Transverse colon (tissue), 4 donors: ENCODE measurements around the gene CACNA1C. TPM values are rescaled to one million over a fixed set of nuclear protein-coding genes. Genes with fewer than 3 reads are reported as not detected.

Experiments
- DNase-seq: peaks from one replicate; pipeline ENCODE4 v3.0.0-alpha.2; 2019
- H3K27ac ChIP-seq, 4 donors: fragments of 200-600 bp; sonication (generic); 2 replicates each; pipeline ENCODE4 v1.5.1; 2016 to 2018; ENCODE audit warnings: inconsistent platforms in 4 of 4
- H3K27me3 ChIP-seq: fragments of 200-600 bp; sonication (generic); 2 replicates; pipeline ENCODE4 v1.5.1; 2017; ENCODE audit warnings: inconsistent platforms
- H3K36me3 ChIP-seq, 4 donors: fragments of 200-600 bp; sonication (generic); 2 replicates each; pipeline ENCODE4 v1.5.1; 2017 to 2019; ENCODE audit warnings: inconsistent platforms in 4 of 4
- H3K4me1 ChIP-seq, 4 donors: fragments of 200-600 bp; sonication (generic); 2 replicates each; pipeline ENCODE4 v1.5.1; 2017 to 2020; ENCODE audit warnings: inconsistent platforms in 4 of 4
- H3K4me3 ChIP-seq, 4 donors: fragments of 200-600 bp; sonication (generic); 1 replicate in 1 of 4; 2 replicates in 3 of 4; pipeline versions ENCODE4 v1.5.1 to v1.6.1; 2017 to 2019; ENCODE audit warnings: inconsistent platforms in 4 of 4
- H3K9me3 ChIP-seq, 2 donors: fragments of 200-600 bp; sonication (generic); 2 replicates each; pipeline ENCODE4 v1.5.1; 2017 to 2019; ENCODE audit warnings: inconsistent platforms in 2 of 2
- EP300 ChIP-seq: sonication (generic); formaldehyde crosslinking; IDR thresholded peaks from one replicate; pipeline ENCODE4 v1.6.1; 2017; ENCODE audit warnings: antibody characterized with exemption, low read depth
- POLR2A ChIP-seq: fragments of 450-650 bp; IDR thresholded peaks from one replicate; pipeline ENCODE4 v1.6.1; 2016; ENCODE audit warnings: antibody characterized with exemption, mild to moderate bottlenecking, moderate library complexity
- POLR2AphosphoS5 ChIP-seq, 3 donors: sonication (generic); formaldehyde crosslinking; IDR thresholded peaks; one replicate each; pipeline ENCODE4 v1.6.1; 2016; ENCODE audit warnings: antibody characterized with exemption in 3 of 3
- WGBS, 2 donors: methylation state at CpG; one replicate each; pipeline ENCODE4 v1.1.5; 2018; ENCODE audit warnings: low coverage in 1 of 2; 5-methylcytosine and 5-hydroxymethylcytosine counted together
- in situ Hi-C, 4 donors: fragments of 200-750 bp; cut with MboI; loops; one replicate each; pipeline versions ENCODE4 v1.15.0 to v1.15.1; 2017; ENCODE audit warnings: low sequenced_read_pairs in 3 of 4, low pct_ligation_motif_present in 1 of 4, low pct_unique_long_range_greater_than_20kb in 1 of 4
- intact Hi-C: fragments of 100-400 bp; cut with DNase I; formaldehyde crosslinking; loops from one replicate; pipeline ENCODE4 v1.15.1; 2023; ENCODE audit warnings: low total_unique reads
- total RNA-seq, 4 donors: library from RNA; depleted of rRNA; stranded (reverse); fragments of >200 nt; gene quantifications; one replicate each; pipeline ENCODE4 v1.1.0, GENCODE V29; 2016
- TF ChIP-seq, protein P1 (sequence below), 5 experiments: fragments of 200-600 bp in 3 of 5; fragments of 450-650 bp in 2 of 5; sonication (generic) in 3 of 5; IDR thresholded peaks; 1 replicate in 2 of 5; 2 replicates in 3 of 5; pipeline ENCODE4 v1.5.1; 2016 to 2017; ENCODE audit warnings: antibody characterized with exemption in 5 of 5, inconsistent platforms in 3 of 5, mild to moderate bottlenecking in 2 of 5, moderate library complexity in 1 of 5

The CACNA1C gene
- total RNA-seq, 4 donors from 2014 or later = 18.8 to 35.2 (median 24.8) TPM

DNA sequence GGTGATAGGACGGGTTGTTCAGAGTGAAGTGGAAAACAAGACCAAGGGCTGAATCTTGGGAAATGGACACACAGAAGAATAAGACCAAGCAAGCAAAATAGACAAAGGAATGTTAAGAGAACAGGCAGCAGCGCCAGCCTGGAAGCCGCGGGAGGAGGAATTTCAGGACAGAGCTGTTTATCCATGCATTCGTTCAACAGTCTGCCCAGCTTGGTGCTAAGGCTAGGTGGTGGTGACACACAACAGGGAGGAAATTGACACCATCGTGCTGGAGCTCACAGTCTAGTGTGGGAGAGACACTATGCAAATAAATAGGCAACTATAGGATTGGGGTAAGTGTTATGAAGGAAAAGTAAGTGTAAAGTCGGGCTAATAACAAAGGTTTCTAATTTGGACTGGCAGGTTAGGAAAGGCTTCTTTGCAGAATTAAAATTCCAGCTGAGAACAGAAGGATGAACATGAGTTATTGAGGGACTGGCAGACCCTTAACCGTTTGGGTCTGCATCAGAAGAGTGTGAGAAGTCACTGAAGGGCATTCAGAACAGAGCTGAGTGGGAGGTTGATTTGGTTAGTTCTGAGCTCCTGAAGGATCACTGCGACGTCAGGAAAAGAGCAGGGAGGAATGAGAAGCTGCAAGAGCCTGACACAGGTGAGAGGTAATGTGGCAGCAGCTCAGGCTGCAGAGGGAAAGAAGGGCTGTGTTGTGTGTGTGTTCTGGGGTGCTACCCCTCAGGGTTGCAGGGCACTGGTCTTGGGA lies 499.4 kb downstream of the CACNA1C start:
- H3K36me3 ChIP-seq = no peaks in the 10 kb centered on the region
- no peaks in the 10 kb centered on the region for H3K27me3 ChIP-seq
- TF ChIP-seq, protein P1, sequence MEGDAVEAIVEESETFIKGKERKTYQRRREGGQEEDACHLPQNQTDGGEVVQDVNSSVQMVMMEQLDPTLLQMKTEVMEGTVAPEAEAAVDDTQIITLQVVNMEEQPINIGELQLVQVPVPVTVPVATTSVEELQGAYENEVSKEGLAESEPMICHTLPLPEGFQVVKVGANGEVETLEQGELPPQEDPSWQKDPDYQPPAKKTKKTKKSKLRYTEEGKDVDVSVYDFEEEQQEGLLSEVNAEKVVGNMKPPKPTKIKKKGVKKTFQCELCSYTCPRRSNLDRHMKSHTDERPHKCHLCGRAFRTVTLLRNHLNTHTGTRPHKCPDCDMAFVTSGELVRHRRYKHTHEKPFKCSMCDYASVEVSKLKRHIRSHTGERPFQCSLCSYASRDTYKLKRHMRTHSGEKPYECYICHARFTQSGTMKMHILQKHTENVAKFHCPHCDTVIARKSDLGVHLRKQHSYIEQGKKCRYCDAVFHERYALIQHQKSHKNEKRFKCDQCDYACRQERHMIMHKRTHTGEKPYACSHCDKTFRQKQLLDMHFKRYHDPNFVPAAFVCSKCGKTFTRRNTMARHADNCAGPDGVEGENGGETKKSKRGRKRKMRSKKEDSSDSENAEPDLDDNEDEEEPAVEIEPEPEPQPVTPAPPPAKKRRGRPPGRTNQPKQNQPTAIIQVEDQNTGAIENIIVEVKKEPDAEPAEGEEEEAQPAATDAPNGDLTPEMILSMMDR (IDR thresholded peaks at IDR 0.05) = no peak
- TF ChIP-seq EP300 (no peak), POLR2AphosphoS5 (IDR thresholded peaks at IDR 0.05) (no peak), POLR2A (no peak)
- no peaks in the 10 kb centered on the region for H3K9me3 ChIP-seq
- in situ Hi-C loops (loop anchor here in 1 of 4 donors (25.0 kb wide), 1 partner anchor 490 kb away; the partner anchor contains the start of gene CACNA1C), intact Hi-C loops (loop anchor here (10.0 kb wide), 1 partner anchor 417 kb away; no protein-coding TSS in a partner anchor)
- peak overlapping the region in 1 of 4 donors; percentile 17 for H3K27ac ChIP-seq
- 79 to 92% methylated on average over 8 to 10 of the region's 10 CpGs for WGBS, 2 donors
- DNase-seq = no peak
- H3K4me1 ChIP-seq = no peaks in the 10 kb centered on the region
- no peak overlapping the region for H3K4me3 ChIP-seq

DNA sequence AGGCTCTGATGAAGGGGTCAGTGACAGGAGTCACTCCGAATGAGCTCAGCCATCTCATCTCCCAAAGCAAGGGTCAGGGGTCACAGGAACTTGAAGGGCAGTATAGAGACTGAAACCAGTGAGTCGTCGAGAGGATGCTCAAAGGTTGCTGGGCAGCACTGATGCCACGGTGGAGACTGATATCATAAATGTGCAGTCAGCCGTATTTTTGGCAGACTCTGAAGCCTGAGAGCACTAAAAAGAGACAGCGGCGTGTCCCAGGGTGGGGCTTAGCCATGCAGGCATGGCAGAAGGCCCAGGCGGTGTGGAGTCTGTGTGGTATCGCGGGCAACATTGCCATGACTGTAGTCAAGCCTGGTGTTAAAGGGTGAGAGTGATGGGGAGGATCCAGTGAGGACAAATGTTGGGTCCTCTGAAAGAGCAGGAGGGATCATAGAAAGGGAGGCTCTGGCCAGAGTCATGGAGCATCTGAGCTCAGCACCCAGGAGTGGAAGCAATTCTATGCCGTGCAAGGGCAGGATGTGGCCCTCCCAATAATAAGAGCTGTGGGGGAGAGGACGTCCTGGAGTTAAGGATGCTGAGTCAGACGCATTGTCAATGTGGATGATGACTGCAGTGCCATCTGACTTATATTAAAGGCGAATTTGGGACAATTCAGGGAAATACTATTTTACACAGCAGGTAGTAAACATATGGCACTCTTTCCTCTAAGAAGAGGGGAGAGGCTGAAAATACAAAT lies 500.8 kb downstream of the CACNA1C start:
- intact Hi-C loops = loop anchor here (10.0 kb wide), 1 partner anchor 419 kb away; no protein-coding TSS in a partner anchor
- no peak for TF ChIP-seq POLR2AphosphoS5 (IDR thresholded peaks at IDR 0.05)
- no peak for TF ChIP-seq EP300
- TF ChIP-seq POLR2A = no peak
- TF ChIP-seq, protein P1 (IDR thresholded peaks at IDR 0.05) = no peak
- no peak for DNase-seq

DNA sequence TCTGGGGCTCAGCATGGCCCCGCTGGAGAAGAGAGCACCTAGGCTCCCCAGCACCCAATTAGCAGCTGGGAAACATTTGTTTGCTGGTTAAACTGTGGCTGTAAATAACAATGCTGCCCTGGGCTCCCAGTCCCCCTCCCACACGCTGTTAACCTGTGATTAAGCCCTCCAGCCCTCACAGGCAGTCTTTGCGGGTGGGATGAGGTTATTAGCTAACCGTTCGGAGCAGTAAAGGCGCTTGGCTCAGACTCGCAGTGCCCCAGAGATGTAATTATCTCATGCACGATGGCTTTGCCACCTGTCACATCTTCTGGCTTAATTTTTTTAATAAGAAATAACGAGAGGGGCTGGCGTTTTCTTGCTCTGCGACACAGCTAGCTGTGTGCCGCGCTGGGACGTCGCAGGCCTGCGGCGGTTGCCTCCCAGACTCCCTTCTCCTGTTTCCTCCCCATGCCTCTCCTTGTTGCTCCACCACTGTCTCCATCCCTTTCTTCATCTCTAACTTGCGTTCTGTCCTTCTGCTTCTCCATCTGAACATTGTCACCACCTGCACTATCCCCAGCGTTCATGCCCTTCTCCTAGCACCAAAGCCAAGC lies 502.8 kb downstream of the CACNA1C start:
- Histone ChIP-seq H3K9me3 (no peaks in the 10 kb centered on the region), H3K27ac (no peak overlapping the region), H3K4me1 (no peaks in the 10 kb centered on the region), H3K27me3 (no peaks in the 10 kb centered on the region), H3K36me3 (no peaks in the 10 kb centered on the region), H3K4me3 (no peak overlapping the region)
- in situ Hi-C loops = loop anchor here in 1 of 4 donors (25.0 kb wide), 1 partner anchor 493 kb away; the partner anchor contains the start of gene CACNA1C
- DNase-seq = no peak
- 85 to 88% methylated on average over 9 to 19 of the region's 19 CpGs for WGBS, 2 donors
- intact Hi-C loops = loop anchor here (5.0 to 10.0 kb wide), 2 partner anchors 421 to 1943 kb away; no protein-coding TSS in a partner anchor
- TF ChIP-seq POLR2AphosphoS5 (IDR thresholded peaks at IDR 0.05) (no peak), EP300 (no peak), POLR2A (no peak)
- TF ChIP-seq, protein P1 (IDR thresholded peaks at IDR 0.05) = no peak

More for the DNA sequence above, 500.8 kb downstream of the CACNA1C start:
- no peaks in the 10 kb centered on the region for H3K36me3 ChIP-seq
- H3K27me3 ChIP-seq = no peaks in the 10 kb centered on the region
- 70 to 81% methylated on average over 8 to 14 of the region's 14 CpGs for WGBS, 2 donors
- H3K4me3 ChIP-seq = no peak overlapping the region
- no peaks in the 10 kb centered on the region for H3K9me3 ChIP-seq
- H3K4me1 ChIP-seq = no peaks in the 10 kb centered on the region
- in situ Hi-C loops = loop anchor here in 1 of 4 donors (25.0 kb wide), 1 partner anchor 491 kb away; the partner anchor contains the start of gene CACNA1C
- H3K27ac ChIP-seq = no peak overlapping the region
